Gastroesophageal sphincter (tissue), 3 donors: ENCODE measurements around the gene ATG2A.

Experiments used
- POLR2A ChIP-seq, 2 donors: fragments of 450-650 bp; IDR thresholded peaks; one replicate each; pipeline ENCODE4 v1.6.1; 2017; ENCODE audit warnings: antibody characterized with exemption in 2 of 2, mild to moderate bottlenecking in 2 of 2, moderate library complexity in 1 of 2
- POLR2AphosphoS5 ChIP-seq: sonication (generic); formaldehyde crosslinking; IDR thresholded peaks from one replicate; pipeline ENCODE4 v1.6.1; 2017; ENCODE audit warnings: antibody characterized with exemption
- TF ChIP-seq, protein P1 (sequence below), 4 experiments: fragments of 200-600 bp in 2 of 4; fragments of 450-650 bp in 2 of 4; sonication (generic) in 1 of 4; IDR thresholded peaks; one replicate each; pipeline ENCODE4 v1.5.1; 2017 to 2019; ENCODE audit warnings: antibody characterized with exemption in 4 of 4, mild to moderate bottlenecking in 2 of 4, moderate library complexity in 2 of 4

DNA sequence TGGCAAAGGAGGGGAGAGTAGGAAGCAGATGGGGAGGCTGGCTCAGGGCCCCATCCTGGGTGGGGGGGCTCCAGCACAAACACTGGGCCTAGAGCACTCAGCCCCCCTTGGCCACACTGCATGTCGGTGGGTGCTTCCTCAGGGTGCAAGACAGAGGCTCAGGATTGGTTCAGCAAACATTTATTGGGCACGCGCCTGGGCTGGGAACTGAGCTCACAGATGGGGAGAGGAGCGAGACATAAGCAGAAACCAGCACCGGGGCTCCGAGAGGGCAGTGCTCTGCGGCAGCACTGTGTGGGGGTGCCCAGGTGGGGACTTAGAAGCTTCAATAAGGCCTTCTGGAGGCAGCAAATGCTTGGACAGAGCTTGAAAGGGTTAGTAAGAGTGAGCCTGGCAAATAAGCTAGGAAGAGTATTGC is 26.5 kb downstream of the ATG2A start:
- TF ChIP-seq POLR2A (IDR thresholded peaks at IDR 0.05) (no peak), POLR2AphosphoS5 (no peak)
- TF ChIP-seq, protein P1, sequence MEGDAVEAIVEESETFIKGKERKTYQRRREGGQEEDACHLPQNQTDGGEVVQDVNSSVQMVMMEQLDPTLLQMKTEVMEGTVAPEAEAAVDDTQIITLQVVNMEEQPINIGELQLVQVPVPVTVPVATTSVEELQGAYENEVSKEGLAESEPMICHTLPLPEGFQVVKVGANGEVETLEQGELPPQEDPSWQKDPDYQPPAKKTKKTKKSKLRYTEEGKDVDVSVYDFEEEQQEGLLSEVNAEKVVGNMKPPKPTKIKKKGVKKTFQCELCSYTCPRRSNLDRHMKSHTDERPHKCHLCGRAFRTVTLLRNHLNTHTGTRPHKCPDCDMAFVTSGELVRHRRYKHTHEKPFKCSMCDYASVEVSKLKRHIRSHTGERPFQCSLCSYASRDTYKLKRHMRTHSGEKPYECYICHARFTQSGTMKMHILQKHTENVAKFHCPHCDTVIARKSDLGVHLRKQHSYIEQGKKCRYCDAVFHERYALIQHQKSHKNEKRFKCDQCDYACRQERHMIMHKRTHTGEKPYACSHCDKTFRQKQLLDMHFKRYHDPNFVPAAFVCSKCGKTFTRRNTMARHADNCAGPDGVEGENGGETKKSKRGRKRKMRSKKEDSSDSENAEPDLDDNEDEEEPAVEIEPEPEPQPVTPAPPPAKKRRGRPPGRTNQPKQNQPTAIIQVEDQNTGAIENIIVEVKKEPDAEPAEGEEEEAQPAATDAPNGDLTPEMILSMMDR (IDR thresholded peaks at IDR 0.05): no peak
